ENCODE measurements around the gene NDUFAF4.

Gene NDUFAF4

DNA sequence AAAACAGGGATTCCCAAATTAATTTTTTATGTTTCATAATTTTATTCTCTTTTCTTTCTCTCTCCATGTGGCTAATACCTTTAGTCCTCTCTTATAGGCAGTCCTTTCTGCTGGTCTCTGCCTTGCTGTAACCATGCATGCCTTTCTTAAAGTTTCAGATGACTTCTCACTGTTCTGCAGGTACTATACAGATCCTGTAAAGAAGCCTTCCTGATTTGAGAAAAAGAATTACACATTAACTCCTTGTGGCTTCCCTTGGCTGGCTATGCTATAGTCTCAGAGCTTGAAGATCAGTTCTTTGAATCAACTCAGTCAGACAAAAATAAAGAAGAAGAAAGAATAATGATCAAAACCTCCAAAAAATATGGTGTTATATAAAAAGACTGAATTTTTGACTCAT, 53.2 kb downstream of the NDUFAF4 start:
- no peak overlapping the region for H3K9ac ChIP-seq (ENCODE audit: low read depth in 1 of 2, low read length in 2 of 2)
- no peaks in the 10 kb centered on the region for H3K4me1 ChIP-seq (ENCODE audit: control insufficient read depth in 1 of 2, insufficient read depth in 2 of 2, low read length in 2 of 2)
- no peak overlapping the region for H3K4me3 ChIP-seq (ENCODE audit: low read depth in 1 of 2, low read length in 2 of 2)
- H3K27ac ChIP-seq (ENCODE audit: low read depth, low read length): no peak overlapping the region
- H3K36me3 ChIP-seq (ENCODE audit: control insufficient read depth in 1 of 2, insufficient read depth in 2 of 2, low read length in 2 of 2): no peaks in the 10 kb centered on the region
- H3K9me3 ChIP-seq (ENCODE audit: control insufficient read depth in 1 of 2, low read length in 2 of 2): no peaks in the 10 kb centered on the region
- no peaks in the 10 kb centered on the region for H3K27me3 ChIP-seq (ENCODE audit: control insufficient read depth in 1 of 2, insufficient read depth in 2 of 2, low read length in 2 of 2)

DNA sequence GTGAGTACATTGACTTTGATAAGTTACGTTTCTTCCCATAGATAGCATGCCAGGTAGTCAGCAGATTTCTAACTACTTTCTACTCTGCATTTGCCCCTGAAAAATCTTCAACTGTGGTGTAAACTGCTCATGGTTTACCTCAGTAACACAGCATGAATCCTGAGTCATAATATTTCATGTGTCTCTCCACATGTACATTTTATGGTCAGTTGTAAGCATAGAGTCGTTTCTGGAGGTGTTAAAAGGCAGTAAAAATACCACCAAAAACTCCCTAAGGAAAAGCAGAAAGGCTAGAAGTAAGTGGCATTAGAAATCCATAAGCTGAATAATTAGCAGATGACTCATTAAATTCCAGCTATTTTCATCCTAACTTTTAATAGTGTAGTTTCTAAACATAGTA, 56.3 kb downstream of the NDUFAF4 start:
- Histone ChIP-seq H3K27ac (ENCODE audit: low read depth, low read length) (no peak overlapping the region), H3K4me1 (ENCODE audit: control insufficient read depth in 1 of 2, insufficient read depth in 2 of 2, low read length in 2 of 2) (peaks cover 0 to 7% of the 10 kb centered on the region in 2 donors), H3K4me3 (ENCODE audit: low read depth in 1 of 2, low read length in 2 of 2) (no peak overlapping the region), H3K27me3 (ENCODE audit: control insufficient read depth in 1 of 2, insufficient read depth in 2 of 2, low read length in 2 of 2) (peaks cover 12 to 15% of the 10 kb centered on the region in 2 donors), H3K9me3 (ENCODE audit: control insufficient read depth in 1 of 2, low read length in 2 of 2) (no peaks in the 10 kb centered on the region), H3K36me3 (ENCODE audit: control insufficient read depth in 1 of 2, insufficient read depth in 2 of 2, low read length in 2 of 2) (no peaks in the 10 kb centered on the region), H3K9ac (ENCODE audit: low read depth in 1 of 2, low read length in 2 of 2) (no peak overlapping the region)

All from duodenal mucosa (tissue), 2 donors.